DOHH2 (cell line): Measurements from ENCODE around the gene GPC5.

ENCODE experiments used
- EZH2phosphoT487 ChIP-seq: fragments of 200-600 bp; sonication (generic); IDR thresholded peaks from 2 replicates; pipeline ENCODE4 v1.6.1; 2017; ENCODE audit warnings: borderline replicate concordance, mild to moderate bottlenecking, antibody characterized with exemption, low read length, moderate library complexity, mixed read lengths
- TF ChIP-seq, protein P1 (sequence below): fragments of 200-600 bp; sonication (generic); IDR thresholded peaks from one replicate; pipeline ENCODE4 v1.5.1; 2014; ENCODE audit warnings: antibody characterized with exemption, mild to moderate bottlenecking, low read depth, low read length; ENCODE audit not compliant: poor library complexity, severe bottlenecking

DNA sequence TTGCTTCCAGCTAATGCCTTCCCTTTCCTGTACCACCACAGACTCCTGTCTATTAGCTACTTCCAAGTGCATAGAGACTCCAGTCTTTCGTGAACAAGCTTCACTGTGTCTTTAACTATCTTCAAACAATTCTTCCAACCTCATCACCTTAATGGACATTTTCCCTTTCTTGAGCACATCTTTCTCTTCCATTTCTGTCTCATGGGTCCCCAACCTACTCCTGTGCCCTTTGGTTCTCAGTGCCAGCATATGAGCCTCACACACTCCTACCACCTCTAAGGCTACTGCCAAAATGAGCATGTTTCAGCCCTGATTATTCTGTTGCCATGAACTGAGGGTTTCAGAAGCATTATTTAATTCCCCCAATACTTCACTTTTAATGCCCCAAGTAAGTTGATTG, 360.3 kb downstream of the GPC5 start:
- TF ChIP-seq, protein P1, sequence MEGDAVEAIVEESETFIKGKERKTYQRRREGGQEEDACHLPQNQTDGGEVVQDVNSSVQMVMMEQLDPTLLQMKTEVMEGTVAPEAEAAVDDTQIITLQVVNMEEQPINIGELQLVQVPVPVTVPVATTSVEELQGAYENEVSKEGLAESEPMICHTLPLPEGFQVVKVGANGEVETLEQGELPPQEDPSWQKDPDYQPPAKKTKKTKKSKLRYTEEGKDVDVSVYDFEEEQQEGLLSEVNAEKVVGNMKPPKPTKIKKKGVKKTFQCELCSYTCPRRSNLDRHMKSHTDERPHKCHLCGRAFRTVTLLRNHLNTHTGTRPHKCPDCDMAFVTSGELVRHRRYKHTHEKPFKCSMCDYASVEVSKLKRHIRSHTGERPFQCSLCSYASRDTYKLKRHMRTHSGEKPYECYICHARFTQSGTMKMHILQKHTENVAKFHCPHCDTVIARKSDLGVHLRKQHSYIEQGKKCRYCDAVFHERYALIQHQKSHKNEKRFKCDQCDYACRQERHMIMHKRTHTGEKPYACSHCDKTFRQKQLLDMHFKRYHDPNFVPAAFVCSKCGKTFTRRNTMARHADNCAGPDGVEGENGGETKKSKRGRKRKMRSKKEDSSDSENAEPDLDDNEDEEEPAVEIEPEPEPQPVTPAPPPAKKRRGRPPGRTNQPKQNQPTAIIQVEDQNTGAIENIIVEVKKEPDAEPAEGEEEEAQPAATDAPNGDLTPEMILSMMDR = no peak
- no peak for TF ChIP-seq EZH2phosphoT487
